CD14-positive monocyte (primary cell): Measurements from ENCODE around the gene CDH5. TPM values are rescaled to one million over a fixed set of nuclear protein-coding genes. Genes with fewer than 3 reads are reported as not detected.

Experiments used
- DNase-seq, 3 donors: peaks; one replicate each; pipeline ENCODE4 v3.0.0-alpha.2; 2011 to 2022
- H2AFZ ChIP-seq: 2 replicates; pipeline ENCODE4 v1.6.0; 2012; ENCODE audit warnings: mild to moderate bottlenecking, low read depth, low read length, inconsistent platforms; ENCODE audit not compliant: insufficient read depth, poor library complexity, severe bottlenecking
- H3K27ac ChIP-seq, 2 donors: 1 replicate in 1 of 2; 2 replicates in 1 of 2; pipeline ENCODE4 v1.5.1; 2012 to 2013; ENCODE audit warnings: low read length in 2 of 2, control low read depth in 1 of 2, inconsistent platforms in 1 of 2, low read depth in 1 of 2, mild to moderate bottlenecking in 1 of 2
- H3K27me3 ChIP-seq, 2 donors: one replicate each; pipeline versions ENCODE4 v1.6.0 to v1.6.1; 2011 to 2013; ENCODE audit warnings: low read length in 2 of 2; ENCODE audit not compliant: control insufficient read depth in 2 of 2, insufficient read depth in 2 of 2
- H3K36me3 ChIP-seq, 2 donors: replicated peaks in 1 of 2; 1 replicate in 1 of 2; 2 replicates in 1 of 2; pipeline versions ENCODE4 v1.5.1 to v1.6.1; 2012 to 2013; ENCODE audit warnings: low read length in 2 of 2, control low read depth in 1 of 2, inconsistent platforms in 1 of 2, mild to moderate bottlenecking in 1 of 2; ENCODE audit not compliant: insufficient read depth in 2 of 2, control insufficient read depth in 1 of 2
- H3K4me1 ChIP-seq, 2 donors: 1 replicate in 1 of 2; 2 replicates in 1 of 2; pipeline versions ENCODE4 v1.5.1 to v1.6.1; 2012 to 2013; ENCODE audit warnings: low read length in 2 of 2, control low read depth in 1 of 2, inconsistent platforms in 1 of 2, mild to moderate bottlenecking in 1 of 2, moderate library complexity in 1 of 2; ENCODE audit not compliant: insufficient read depth in 2 of 2, control insufficient read depth in 1 of 2
- H3K4me2 ChIP-seq: replicated peaks from 2 replicates; pipeline ENCODE3; 2012; ENCODE audit warnings: low read length, moderate library complexity, mild to moderate bottlenecking; ENCODE audit not compliant: poor library complexity, severe bottlenecking; ENCODE audit errors: extremely low read depth
- H3K4me3 ChIP-seq, 3 experiments: fragments of 200-600 bp in 1 of 3; sonication (generic) in 1 of 3; replicated peaks in 1 of 3; 1 replicate in 2 of 3; 2 replicates in 1 of 3; pipeline ENCODE4 v1.5.1; 2011 to 2013; ENCODE audit warnings: low read length in 3 of 3, mild to moderate bottlenecking in 3 of 3, control low read depth in 2 of 3, low read depth in 2 of 3, inconsistent platforms in 1 of 3, moderate library complexity in 1 of 3
- H3K79me2 ChIP-seq: 2 replicates; pipeline ENCODE4 v1.6.0; 2012; ENCODE audit warnings: mild to moderate bottlenecking, control low read depth, inconsistent platforms, low read length, moderate library complexity; ENCODE audit not compliant: insufficient read depth
- H3K9ac ChIP-seq: 2 replicates; pipeline ENCODE4 v1.6.0; 2017; ENCODE audit warnings: low read length, mild to moderate bottlenecking; ENCODE audit not compliant: insufficient read depth, poor library complexity, severe bottlenecking
- H3K9me3 ChIP-seq, 2 donors: replicated peaks in 1 of 2; 1 replicate in 1 of 2; 2 replicates in 1 of 2; pipeline versions ENCODE4 v1.5.1 to v1.6.1; 2012 to 2013; ENCODE audit warnings: low read length in 2 of 2, control low read depth in 1 of 2; ENCODE audit not compliant: control insufficient read depth in 1 of 2, insufficient read depth in 1 of 2
- H4K20me1 ChIP-seq: 2 replicates; pipeline ENCODE4 v1.6.0; 2012; ENCODE audit warnings: mild to moderate bottlenecking, low read length, control low read depth, moderate library complexity; ENCODE audit not compliant: insufficient read depth
- H3K27ac Mint-ChIP-seq, 7 donors: one replicate each; pipeline ENCODE4 v1.8.0; 2020; ENCODE audit warnings: mild to moderate bottlenecking in 7 of 7, mixed read lengths in 7 of 7, moderate library complexity in 6 of 7, inconsistent platforms in 2 of 7
- H3K27me3 Mint-ChIP-seq, 3 donors: one replicate each; pipeline ENCODE4 v1.8.0; 2021 to 2022; ENCODE audit warnings: low read depth in 3 of 3, mild to moderate bottlenecking in 3 of 3, mixed read lengths in 3 of 3, moderate library complexity in 3 of 3, inconsistent platforms in 1 of 3
- H3K36me3 Mint-ChIP-seq, 2 donors: one replicate each; pipeline ENCODE4 v1.8.0; 2020; ENCODE audit warnings: mixed read lengths in 2 of 2, inconsistent platforms in 1 of 2, mild to moderate bottlenecking in 1 of 2
- H3K4me1 Mint-ChIP-seq: one replicate; pipeline ENCODE4 v1.8.0; 2020; ENCODE audit warnings: mild to moderate bottlenecking, mixed read lengths
- H3K4me3 Mint-ChIP-seq, 2 donors: one replicate each; pipeline ENCODE4 v1.8.0; 2020; ENCODE audit warnings: mild to moderate bottlenecking in 2 of 2, mixed read lengths in 2 of 2, moderate library complexity in 1 of 2
- H3K9me3 Mint-ChIP-seq, 7 donors: one replicate each; pipeline ENCODE4 v1.8.0; 2020 to 2022; ENCODE audit warnings: mixed read lengths in 7 of 7, mild to moderate bottlenecking in 6 of 7, moderate library complexity in 6 of 7, inconsistent platforms in 2 of 7
- WGBS: methylation state at CpG from one replicate; pipeline ENCODE4 v1.1.5; 2013; ENCODE audit warnings: missing lambda C conversion rate; ENCODE audit not compliant: insufficient coverage; 5-methylcytosine and 5-hydroxymethylcytosine counted together
- intact Hi-C, 2 donors: fragments of 100-400 bp; cut with micrococcal nuclease; formaldehyde crosslinking; loops; one replicate each; pipeline versions ENCODE4 v1.15.0 to v1.15.1; 2023
- polyA plus RNA-seq, 3 donors: library from polyadenylated mRNA; depleted of rRNA in 1 of 3; unstranded in 2 of 3; stranded (reverse) in 1 of 3; fragments of 300-500 nt in 2 of 3; fragments of >200 nt in 1 of 3; fragmentation: Illumina TruSeq in 2 of 3; gene quantifications; 1 replicate in 2 of 3; 2 replicates in 1 of 3; pipeline ENCODE4 v1.2.3, GENCODE V29; 2012 to 2021
- TF ChIP-seq, protein P1 (sequence below): fragments of 200-600 bp; IDR thresholded peaks from one replicate; pipeline ENCODE4 v1.8.0; 2022; ENCODE audit warnings: antibody characterized with exemption, mild to moderate bottlenecking

The CDH5 gene
- polyA plus RNA-seq, 3 donors: 0.12 to 0.22 TPM; not detected in 1

- H3K4me2 ChIP-seq: no peak overlapping the region
- H3K36me3 Mint-ChIP-seq: no peaks in the 10 kb centered on the region
- no peak overlapping the region for H3K27ac ChIP-seq
- DNase-seq: no peak
- no peak overlapping the region for H3K27ac Mint-ChIP-seq
- TF ChIP-seq, protein P1, sequence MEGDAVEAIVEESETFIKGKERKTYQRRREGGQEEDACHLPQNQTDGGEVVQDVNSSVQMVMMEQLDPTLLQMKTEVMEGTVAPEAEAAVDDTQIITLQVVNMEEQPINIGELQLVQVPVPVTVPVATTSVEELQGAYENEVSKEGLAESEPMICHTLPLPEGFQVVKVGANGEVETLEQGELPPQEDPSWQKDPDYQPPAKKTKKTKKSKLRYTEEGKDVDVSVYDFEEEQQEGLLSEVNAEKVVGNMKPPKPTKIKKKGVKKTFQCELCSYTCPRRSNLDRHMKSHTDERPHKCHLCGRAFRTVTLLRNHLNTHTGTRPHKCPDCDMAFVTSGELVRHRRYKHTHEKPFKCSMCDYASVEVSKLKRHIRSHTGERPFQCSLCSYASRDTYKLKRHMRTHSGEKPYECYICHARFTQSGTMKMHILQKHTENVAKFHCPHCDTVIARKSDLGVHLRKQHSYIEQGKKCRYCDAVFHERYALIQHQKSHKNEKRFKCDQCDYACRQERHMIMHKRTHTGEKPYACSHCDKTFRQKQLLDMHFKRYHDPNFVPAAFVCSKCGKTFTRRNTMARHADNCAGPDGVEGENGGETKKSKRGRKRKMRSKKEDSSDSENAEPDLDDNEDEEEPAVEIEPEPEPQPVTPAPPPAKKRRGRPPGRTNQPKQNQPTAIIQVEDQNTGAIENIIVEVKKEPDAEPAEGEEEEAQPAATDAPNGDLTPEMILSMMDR: no peak
- H3K27me3 Mint-ChIP-seq: peaks cover 12 to 16% (median 13%) of the 10 kb centered on the region in 3 donors
- H3K27me3 ChIP-seq: peaks cover 0 to 5% of the 10 kb centered on the region in 2 donors
- H4K20me1 ChIP-seq: no peaks in the 10 kb centered on the region
- 96% methylated on average over 7 of the region's 11 CpGs for WGBS
- intact Hi-C loops: loop anchor here in 1 of 2 donors (10.0 kb wide), 1 partner anchor 343 kb away; no protein-coding TSS in a partner anchor
- no peaks in the 10 kb centered on the region for H3K9me3 ChIP-seq
- peaks cover 1 to 2% of the 10 kb centered on the region in 2 donors for H3K4me1 ChIP-seq
- H2AFZ ChIP-seq: no peak overlapping the region
- peaks cover 1% of the 10 kb centered on the region for H3K4me1 Mint-ChIP-seq
- no peak overlapping the region for H3K9ac ChIP-seq
- H3K36me3 ChIP-seq: no peaks in the 10 kb centered on the region
- peaks cover 0 to 8% (median 4%) of the 10 kb centered on the region in 7 donors for H3K9me3 Mint-ChIP-seq
- no peak overlapping the region for H3K4me3 Mint-ChIP-seq
- no peaks in the 10 kb centered on the region for H3K79me2 ChIP-seq
- no peak overlapping the region for H3K4me3 ChIP-seq
These were observed 35.1 kb downstream of the CDH5 start for GRCh38 chr16:66401610-66402009.

GRCh38 chr16:66402166-66402565, 35.7 kb downstream of the CDH5 start:
- Histone ChIP-seq H3K27me3 (peaks cover 0 to 5% of the 10 kb centered on the region in 2 donors), H3K27ac (no peak overlapping the region), H3K4me3 (no peak overlapping the region), H3K79me2 (no peaks in the 10 kb centered on the region), H3K4me1 (peaks cover 7% of the 10 kb centered on the region in 2 donors), H3K9me3 (no peaks in the 10 kb centered on the region), H4K20me1 (no peaks in the 10 kb centered on the region), H3K36me3 (no peaks in the 10 kb centered on the region), H2AFZ (no peak overlapping the region), H3K9ac (no peak overlapping the region), H3K4me2 (no peak overlapping the region)
- Mint-ChIP-seq H3K4me3 (no peak overlapping the region), H3K9me3 (peaks cover 0 to 8% (median 4%) of the 10 kb centered on the region in 7 donors), H3K36me3 (no peaks in the 10 kb centered on the region), H3K27me3 (peaks cover 12 to 16% (median 13%) of the 10 kb centered on the region in 3 donors), H3K4me1 (peaks cover 7% of the 10 kb centered on the region), H3K27ac (no peak overlapping the region)
- no peak for DNase-seq
- TF ChIP-seq, protein P1: no peak
- WGBS: no CpG with 5 or more reads among the region's 12 CpGs
- intact Hi-C loops: loop anchor here in 1 of 2 donors (10.0 kb wide), 1 partner anchor 343 kb away; no protein-coding TSS in a partner anchor
